IMR-90 (cell line): ENCODE measurements around the gene RASGRP3. TPM values are rescaled to one million over a fixed set of nuclear protein-coding genes. Genes with fewer than 3 reads are reported as not detected.

ENCODE experiments used
- ATAC-seq: fragments of 200-7000 bp; cut with Tn5 transposase; 2 replicates; pipeline ENCODE4 v1.9.1; 2020; ENCODE audit warnings: low read depth, mild to moderate bottlenecking, moderate library complexity
- BruUV-seq: library from RNA; stranded (reverse); fragments of 400-500 nt; replicated peaks from 2 replicates; lab custom pipeline; 2021; lab: Mats Ljungman, UMichigan
- CTCF ChIA-PET: fragments of 300-600 bp; formaldehyde crosslinking; extraction: SDS; loops from one replicate; lab custom pipeline; 2021; ENCODE audit warnings: antibody characterized with exemption; lab: Yijun Ruan, JAX
- POLR2A ChIA-PET: fragments of 300-600 bp; sonication (Branson Sonifier 250); formaldehyde crosslinking; loops from one replicate; lab custom pipeline; 2022; ENCODE audit warnings: antibody characterized with exemption; ENCODE audit not compliant: unreplicated experiment; lab: Charles Lee
- DNase-seq: peaks from one replicate; pipeline ENCODE4 v3.0.0; 2013
- H2AFZ ChIP-seq: replicated peaks from 2 replicates; pipeline ENCODE3; 2013; ENCODE audit warnings: low read length, mild to moderate bottlenecking; ENCODE audit not compliant: poor library complexity
- H2AK5ac ChIP-seq: 2 replicates; pipeline ENCODE4 v1.6.1; 2013; ENCODE audit warnings: low read depth, low read length, inconsistent platforms
- H2AK9ac ChIP-seq: replicated peaks from 2 replicates; pipeline ENCODE3; 2013; ENCODE audit warnings: mild to moderate bottlenecking, low read depth, low read length, moderate library complexity; ENCODE audit not compliant: poor library complexity
- H2BK120ac ChIP-seq: 2 replicates; pipeline ENCODE4 v1.6.1; 2013; ENCODE audit warnings: low read depth, low read length, inconsistent platforms
- H2BK15ac ChIP-seq: 3 replicates; pipeline ENCODE4 v1.6.1; 2013; ENCODE audit warnings: low read depth, low read length, inconsistent platforms
- H2BK20ac ChIP-seq: 2 replicates; pipeline ENCODE4 v1.6.1; 2013; ENCODE audit warnings: low read depth, mild to moderate bottlenecking, inconsistent platforms, low read length, moderate library complexity
- H2BK5ac ChIP-seq: 2 replicates; pipeline ENCODE4 v1.6.1; 2013; ENCODE audit warnings: mild to moderate bottlenecking, low read depth, low read length, inconsistent platforms; ENCODE audit not compliant: poor library complexity, severe bottlenecking
- H3K14ac ChIP-seq: replicated peaks from 2 replicates; pipeline ENCODE4 v1.6.1; 2013; ENCODE audit warnings: low read depth, low read length, inconsistent platforms
- H3K18ac ChIP-seq: 2 replicates; pipeline ENCODE4 v1.6.1; 2013; ENCODE audit warnings: low read depth, low read length, control low read depth
- H3K23ac ChIP-seq: 2 replicates; pipeline ENCODE4 v1.6.1; 2013; ENCODE audit warnings: low read depth, low read length, inconsistent platforms
- H3K27ac ChIP-seq: 2 replicates; pipeline ENCODE4 v1.5.1; 2013; ENCODE audit warnings: mild to moderate bottlenecking, control low read depth, low read length; ENCODE audit not compliant: insufficient read depth
- H3K27me3 ChIP-seq: 2 replicates; pipeline ENCODE4 v1.6.1; 2013; ENCODE audit warnings: low read length; ENCODE audit not compliant: control insufficient read depth, insufficient read depth
- H3K36me3 ChIP-seq: 2 replicates; pipeline ENCODE4 v1.6.1; 2013; ENCODE audit warnings: low read length, mixed read lengths; ENCODE audit not compliant: control insufficient read depth, insufficient read depth
- H3K4ac ChIP-seq: 2 replicates; pipeline ENCODE4 v1.6.1; 2013; ENCODE audit warnings: low read depth, low read length, inconsistent platforms
- H3K4me1 ChIP-seq: 2 replicates; pipeline ENCODE4 v1.6.1; 2013; ENCODE audit warnings: low read length, mixed read lengths; ENCODE audit not compliant: control insufficient read depth, insufficient read depth
- H3K4me2 ChIP-seq: 2 replicates; pipeline ENCODE4 v1.6.1; 2013; ENCODE audit warnings: low read depth, mild to moderate bottlenecking, control low read depth, low read length, moderate library complexity
- H3K4me3 ChIP-seq: 2 replicates; pipeline ENCODE4 v1.5.1; 2013; ENCODE audit warnings: low read depth, mild to moderate bottlenecking, control low read depth, low read length, moderate library complexity; ENCODE audit not compliant: insufficient read depth
- H3K56ac ChIP-seq: 2 replicates; pipeline ENCODE4 v1.6.1; 2013; ENCODE audit warnings: low read length, inconsistent platforms; ENCODE audit not compliant: insufficient read depth; ENCODE audit errors: extremely low read depth
- H3K79me1 ChIP-seq, 2 experiments: 2 replicates each; pipeline ENCODE4 v1.6.1; 2013; ENCODE audit warnings: low read length in 2 of 2, inconsistent platforms in 1 of 2, low read depth in 1 of 2
- H3K9ac ChIP-seq: 2 replicates; pipeline ENCODE4 v1.6.1; 2013; ENCODE audit warnings: low read depth, low read length, control low read depth
- H3K9me1 ChIP-seq: 2 replicates; pipeline ENCODE4 v1.6.1; 2013; ENCODE audit warnings: low read length, inconsistent platforms; ENCODE audit not compliant: insufficient read depth
- H3K9me3 ChIP-seq: 2 replicates; pipeline ENCODE4 v1.6.1; 2013; ENCODE audit warnings: low read length; ENCODE audit not compliant: control insufficient read depth, insufficient read depth
- H4K20me1 ChIP-seq: 2 replicates; pipeline ENCODE4 v1.6.1; 2013; ENCODE audit warnings: low read length, inconsistent platforms; ENCODE audit not compliant: insufficient read depth
- H4K5ac ChIP-seq: 2 replicates; pipeline ENCODE4 v1.6.1; 2013; ENCODE audit warnings: mild to moderate bottlenecking, low read depth, low read length, control low read depth
- H4K8ac ChIP-seq, 2 experiments: 2 replicates each; pipeline ENCODE4 v1.6.1; 2013; ENCODE audit warnings: low read depth in 2 of 2, low read length in 2 of 2, control low read depth in 1 of 2, inconsistent platforms in 1 of 2
- H4K91ac ChIP-seq: 2 replicates; pipeline ENCODE4 v1.6.1; 2013; ENCODE audit warnings: low read depth, low read length, inconsistent platforms; ENCODE audit not compliant: insufficient read depth
- CEBPB ChIP-seq: IDR thresholded peaks from 2 replicates; pipeline ENCODE4 v1.6.1; 2012; ENCODE audit warnings: low read depth, low read length, improper control_type of control experiment
- MAFK ChIP-seq: IDR thresholded peaks from 2 replicates; pipeline ENCODE4 v1.6.1; 2012; ENCODE audit warnings: low read depth, low read length, improper control_type of control experiment
- SMC3 ChIP-seq: fragments of 150-350 bp; IDR thresholded peaks from 2 replicates; pipeline ENCODE4 v1.6.1; 2016; ENCODE audit warnings: low read depth, mild to moderate bottlenecking, antibody characterized with exemption, low read length, moderate library complexity
- WGBS, 2 experiments: methylation state at CpG; one replicate each; pipeline versions ENCODE4 v1.1.5 to v1.1.7; 2013; ENCODE audit warnings: missing lambda C conversion rate in 2 of 2; ENCODE audit not compliant: insufficient read length in 1 of 2; ENCODE audit errors: extremely low coverage in 2 of 2; 5-methylcytosine and 5-hydroxymethylcytosine counted together
- dilution Hi-C: fragments of 300-500 bp; cut with HindIII; formaldehyde crosslinking; loops from one replicate; pipeline ENCODE4 v1.14.3; 2018; ENCODE audit warnings: low sequenced_read_pairs; ENCODE audit not compliant: unreplicated experiment
- in situ Hi-C: fragments of 300-500 bp; cut with MboI; formaldehyde crosslinking; loops from 3 replicates; pipeline ENCODE4 v1.14.3; 2019; ENCODE audit warnings: low sequenced_read_pairs, inconsistent platforms, mixed read lengths
- intact Hi-C: fragments of 100-400 bp; cut with micrococcal nuclease; formaldehyde crosslinking; loops from 2 replicates; pipeline ENCODE4 v1.10.0; 2022
- polyA plus RNA-seq, 3 experiments: library from polyadenylated mRNA; depleted of rRNA; stranded (reverse); fragments of >200 nt; gene quantifications; 2 replicates each; pipeline ENCODE4 v1.2.3, GENCODE V29; 2012; ENCODE audit warnings: low replicate concordance in 1 of 3
- total RNA-seq: library from RNA; depleted of rRNA; stranded (reverse); fragments of >200 nt; gene quantifications from 2 replicates; pipeline ENCODE4 v1.2.3, GENCODE V29; 2012

RASGRP3 gene
- total and polyA plus RNA-seq, 2 of the 4 experiments (the other 2 are of a cell fraction): 1.7 to 3.0 TPM

GRCh38 chr2:33577668-33578067, 101.2 kb downstream of the RASGRP3 start:
- BruUV-seq: no TSS peak
- Histone ChIP-seq H2BK5ac (no peak overlapping the region), H3K27ac (no peak overlapping the region), H3K4me2 (peak overlapping the region; percentile 4; the same call in 1 of the 2 replicates), H2BK20ac (no peak overlapping the region), H4K91ac (no peak overlapping the region), H3K4me1 (no peaks in the 10 kb centered on the region), H3K23ac (no peak overlapping the region), H2BK120ac (no peak overlapping the region), H2AFZ (no peak overlapping the region), H3K9me3 (no peaks in the 10 kb centered on the region), H3K9ac (no peak overlapping the region), H4K5ac (no peak overlapping the region), H4K8ac (no peak overlapping the region), H3K36me3 (no peaks in the 10 kb centered on the region), H3K14ac (no peak overlapping the region), H3K9me1 (no peaks in the 10 kb centered on the region), H2BK15ac (no peak overlapping the region), H3K4ac (no peak overlapping the region), H3K27me3 (no peaks in the 10 kb centered on the region), H2AK5ac (no peak overlapping the region), H3K56ac (no peak overlapping the region), H3K18ac (no peak overlapping the region), H3K4me3 (no peak overlapping the region), H2AK9ac (no peak overlapping the region), H4K20me1 (no peaks in the 10 kb centered on the region), H3K79me1 (peaks cover 0 to 12% of the 10 kb centered on the region in 2 experiments; a peak in 3 of 4 replicates)
- dilution Hi-C loops (no loop called here), intact Hi-C loops (no loop called here), in situ Hi-C loops (no loop called here)
- ChIA-PET POLR2A (no interaction called here), CTCF (no interaction called here)
- ATAC-seq: peak; percentile 66
- peak; percentile 32 for DNase-seq
- TF ChIP-seq MAFK: no peak
- TF ChIP-seq CEBPB: peak; percentile 26; the same call in 1 of the 2 replicates
- TF ChIP-seq SMC3: no peak
- no CpG with 5 or more reads among the region's 2 CpGs for WGBS, 2 experiments
